PC-3 (cell line): ENCODE measurements around the gene ANK2.

Experiments used
- EZH2 ChIP-seq: fragments of 300-600 bp; sonication (generic); IDR thresholded peaks from one replicate; pipeline ENCODE4 v1.6.1; 2017; ENCODE audit warnings: antibody characterized with exemption, mild to moderate bottlenecking, low read length; ENCODE audit not compliant: unreplicated experiment
- EZH2phosphoT487 ChIP-seq: fragments of 300-600 bp; sonication (generic); IDR thresholded peaks from 2 replicates; pipeline ENCODE4 v1.6.1; 2018; ENCODE audit warnings: mild to moderate bottlenecking, antibody characterized with exemption, low read length, borderline replicate concordance
- TF ChIP-seq, protein P1 (sequence below): fragments of 300-600 bp; sonication (generic); conservative IDR thresholded peaks from 2 replicates; pipeline ENCODE4 v1.5.1; 2017; ENCODE audit warnings: antibody characterized with exemption, low read depth, mild to moderate bottlenecking, low read length

DNA sequence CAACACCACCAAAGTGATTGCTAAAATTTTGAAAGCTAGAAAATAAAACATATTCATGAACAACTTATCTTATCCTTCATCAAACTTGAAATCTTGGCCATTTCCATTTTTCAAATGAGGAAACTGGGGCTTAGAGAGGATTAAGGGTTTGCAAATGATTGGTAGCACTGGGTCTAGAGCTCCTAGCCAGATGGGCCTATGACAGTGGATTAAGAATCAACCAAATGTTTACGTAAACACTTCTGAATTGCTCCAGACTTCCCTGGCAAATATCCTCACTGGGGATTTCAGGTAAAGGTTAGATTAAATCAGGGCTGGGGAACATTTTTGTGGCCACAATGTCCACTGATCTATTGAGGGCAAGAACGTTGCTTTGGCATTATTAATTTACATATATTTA, 241.2 kb downstream of the ANK2 start:
- no peak for TF ChIP-seq EZH2
- TF ChIP-seq, protein P1, sequence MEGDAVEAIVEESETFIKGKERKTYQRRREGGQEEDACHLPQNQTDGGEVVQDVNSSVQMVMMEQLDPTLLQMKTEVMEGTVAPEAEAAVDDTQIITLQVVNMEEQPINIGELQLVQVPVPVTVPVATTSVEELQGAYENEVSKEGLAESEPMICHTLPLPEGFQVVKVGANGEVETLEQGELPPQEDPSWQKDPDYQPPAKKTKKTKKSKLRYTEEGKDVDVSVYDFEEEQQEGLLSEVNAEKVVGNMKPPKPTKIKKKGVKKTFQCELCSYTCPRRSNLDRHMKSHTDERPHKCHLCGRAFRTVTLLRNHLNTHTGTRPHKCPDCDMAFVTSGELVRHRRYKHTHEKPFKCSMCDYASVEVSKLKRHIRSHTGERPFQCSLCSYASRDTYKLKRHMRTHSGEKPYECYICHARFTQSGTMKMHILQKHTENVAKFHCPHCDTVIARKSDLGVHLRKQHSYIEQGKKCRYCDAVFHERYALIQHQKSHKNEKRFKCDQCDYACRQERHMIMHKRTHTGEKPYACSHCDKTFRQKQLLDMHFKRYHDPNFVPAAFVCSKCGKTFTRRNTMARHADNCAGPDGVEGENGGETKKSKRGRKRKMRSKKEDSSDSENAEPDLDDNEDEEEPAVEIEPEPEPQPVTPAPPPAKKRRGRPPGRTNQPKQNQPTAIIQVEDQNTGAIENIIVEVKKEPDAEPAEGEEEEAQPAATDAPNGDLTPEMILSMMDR, result no peak
- no peak for TF ChIP-seq EZH2phosphoT487
